H1 (cell line): ENCODE measurements around the gene MARCOL. TPM values are rescaled to one million over a fixed set of nuclear protein-coding genes. Genes with fewer than 3 reads are reported as not detected.

Experiments used
- CTCF ChIA-PET: fragments of 300-600 bp; sonication (Branson Sonifier 250); formaldehyde crosslinking; loops from one replicate; lab custom pipeline; 2021; ENCODE audit not compliant: partially characterized antibody; lab: Charles Lee
- POLR2A ChIA-PET: fragments of 300-600 bp; sonication (Branson Sonifier 250); formaldehyde crosslinking; loops from one replicate; lab custom pipeline; 2021; ENCODE audit warnings: inconsistent platforms; ENCODE audit not compliant: partially characterized antibody; lab: Charles Lee
- DNase-seq, 2 experiments: peaks; one replicate each; pipeline versions ENCODE4 v3.0.0 to v3.0.0-alpha.2; 2010 to 2022; ENCODE audit warnings: low spot score in 2 of 2, low read depth in 1 of 2, mixed read lengths in 1 of 2
- FAIRE-seq: peaks from 2 replicates; lab custom pipeline; 2011; peaks lifted over from hg19 to GRCh38; lab: Jason Lieb, UNC
- H2AFZ ChIP-seq: 2 replicates; pipeline ENCODE4 v1.8.1; 2012; ENCODE audit warnings: low read length, inconsistent platforms
- H2AK5ac ChIP-seq: 2 replicates; pipeline ENCODE4 v1.6.1; 2013; ENCODE audit warnings: low read depth, low read length
- H2BK120ac ChIP-seq: replicated peaks from 2 replicates; pipeline ENCODE3; 2013; ENCODE audit warnings: low read depth, low read length, inconsistent platforms
- H2BK12ac ChIP-seq: 2 replicates; pipeline ENCODE4 v1.6.1; 2013; ENCODE audit warnings: low read depth, low read length
- H2BK15ac ChIP-seq: 2 replicates; pipeline ENCODE4 v1.6.1; 2013; ENCODE audit warnings: low read length
- H2BK20ac ChIP-seq: 2 replicates; pipeline ENCODE4 v1.6.1; 2013; ENCODE audit warnings: low read length
- H2BK5ac ChIP-seq: 2 replicates; pipeline ENCODE4 v1.6.1; 2013; ENCODE audit warnings: low read depth, low read length
- H3K14ac ChIP-seq: 2 replicates; pipeline ENCODE4 v1.6.1; 2013; ENCODE audit warnings: inconsistent platforms; ENCODE audit not compliant: insufficient read length
- H3K18ac ChIP-seq: 2 replicates; pipeline ENCODE4 v1.6.1; 2013; ENCODE audit warnings: low read length; ENCODE audit errors: extremely low read depth
- H3K23ac ChIP-seq: 2 replicates; pipeline ENCODE4 v1.6.1; 2013; ENCODE audit warnings: inconsistent platforms; ENCODE audit not compliant: insufficient read length
- H3K23me2 ChIP-seq: 2 replicates; pipeline ENCODE4 v1.6.1; 2013; ENCODE audit warnings: low read depth, low read length
- H3K27ac ChIP-seq: 2 replicates; pipeline ENCODE4 v1.6.1; 2011; ENCODE audit warnings: low read depth, low read length, inconsistent platforms
- H3K27me3 ChIP-seq, 4 experiments: replicated peaks in 1 of 4; 1 replicate in 1 of 4; 2 replicates in 3 of 4; pipeline versions ENCODE4 v1.6.1 to v1.8.1; 2011 to 2013; ENCODE audit warnings: low read length in 3 of 4, mild to moderate bottlenecking in 3 of 4, inconsistent platforms in 2 of 4, mixed read lengths in 2 of 4, moderate library complexity in 1 of 4; ENCODE audit not compliant: control insufficient read depth in 3 of 4, insufficient read depth in 3 of 4; ENCODE audit errors: extremely low read depth in 1 of 4
- H3K36me3 ChIP-seq, 4 experiments: 2 replicates each; pipeline versions ENCODE4 v1.6.1 to v1.8.1; 2011 to 2013; ENCODE audit warnings: mild to moderate bottlenecking in 4 of 4, low read length in 3 of 4, moderate library complexity in 2 of 4, control low read depth in 1 of 4, inconsistent platforms in 1 of 4; ENCODE audit not compliant: insufficient read depth in 4 of 4, control insufficient read depth in 2 of 4
- H3K4ac ChIP-seq: replicated peaks from 2 replicates; pipeline ENCODE3; 2013; ENCODE audit warnings: low read length, low read depth, mixed read lengths, inconsistent platforms; ENCODE audit not compliant: insufficient read length
- H3K4me1 ChIP-seq, 4 experiments: replicated peaks in 1 of 4; 1 replicate in 1 of 4; 2 replicates in 3 of 4; pipeline versions ENCODE4 v1.6.1 to v1.8.1; 2011 to 2013; ENCODE audit warnings: low read length in 3 of 4, inconsistent platforms in 2 of 4, mixed read lengths in 1 of 4; ENCODE audit not compliant: insufficient read depth in 4 of 4, control insufficient read depth in 3 of 4
- H3K4me2 ChIP-seq, 2 experiments: 2 replicates each; pipeline versions ENCODE4 v1.6.1 to v1.8.1; 2011 to 2013; ENCODE audit warnings: low read depth in 2 of 2, low read length in 2 of 2, control low read depth in 1 of 2, inconsistent platforms in 1 of 2, mild to moderate bottlenecking in 1 of 2; ENCODE audit not compliant: insufficient read depth in 1 of 2
- H3K4me3 ChIP-seq, 4 experiments: fragments of 200-600, 300-600 bp in 1 of 4; sonication (generic), shearing (Covaris generic), sonication (Bioruptor Twin) in 1 of 4; 2 replicates each; pipeline versions ENCODE4 v1.5.1 to v1.8.1; 2011 to 2016; ENCODE audit warnings: low read length in 4 of 4, low read depth in 3 of 4, control low read depth in 2 of 4, inconsistent platforms in 2 of 4, mild to moderate bottlenecking in 2 of 4, mixed read lengths in 1 of 4, moderate library complexity in 1 of 4; ENCODE audit not compliant: insufficient read depth in 2 of 4; ENCODE audit errors: extremely low read depth in 1 of 4
- H3K56ac ChIP-seq: replicated peaks from 2 replicates; pipeline ENCODE3; 2013; ENCODE audit warnings: low read depth, mild to moderate bottlenecking, mixed read lengths, low read length, inconsistent platforms; ENCODE audit not compliant: insufficient read length
- H3K79me1 ChIP-seq: 2 replicates; pipeline ENCODE4 v1.6.1; 2013; ENCODE audit warnings: low read depth, low read length, control low read depth
- H3K79me2 ChIP-seq, 2 experiments: 2 replicates each; pipeline versions ENCODE4 v1.6.1 to v1.8.1; 2012 to 2013; ENCODE audit warnings: low read length in 2 of 2, mild to moderate bottlenecking in 2 of 2, inconsistent platforms in 1 of 2; ENCODE audit not compliant: insufficient read depth in 2 of 2, control insufficient read depth in 1 of 2
- H3K9ac ChIP-seq, 4 experiments: replicated peaks in 1 of 4; 1 replicate in 1 of 4; 2 replicates in 3 of 4; pipeline versions ENCODE4 v1.6.1 to v1.8.1; 2011 to 2013; ENCODE audit warnings: low read depth in 3 of 4, low read length in 3 of 4, control low read depth in 2 of 4, mild to moderate bottlenecking in 2 of 4, moderate library complexity in 2 of 4, inconsistent platforms in 1 of 4; ENCODE audit errors: extremely low read depth in 1 of 4
- H3K9me3 ChIP-seq, 2 experiments: 2 replicates each; pipeline versions ENCODE4 v1.6.1 to v1.8.1; 2012 to 2013; ENCODE audit warnings: mild to moderate bottlenecking in 2 of 2, moderate library complexity in 2 of 2, control low read depth in 1 of 2, inconsistent platforms in 1 of 2, low read depth in 1 of 2, low read length in 1 of 2, mixed read lengths in 1 of 2; ENCODE audit not compliant: insufficient read depth in 2 of 2
- H4K20me1 ChIP-seq, 2 experiments: replicated peaks in 1 of 2; 2 replicates each; pipeline versions ENCODE3 to v1.8.1; 2011 to 2013; ENCODE audit warnings: inconsistent platforms in 2 of 2, low read length in 2 of 2, mild to moderate bottlenecking in 1 of 2; ENCODE audit not compliant: insufficient read depth in 2 of 2, control insufficient read depth in 1 of 2
- H4K5ac ChIP-seq: 2 replicates; pipeline ENCODE4 v1.6.1; 2013; ENCODE audit warnings: low read length, low read depth, mixed read lengths, inconsistent platforms; ENCODE audit not compliant: insufficient read length
- H4K8ac ChIP-seq: 2 replicates; pipeline ENCODE4 v1.8.0; 2013; ENCODE audit warnings: mild to moderate bottlenecking, moderate library complexity, low read length, inconsistent platforms; ENCODE audit not compliant: insufficient read depth; ENCODE audit errors: extremely low read depth
- H4K91ac ChIP-seq: replicated peaks from 2 replicates; pipeline ENCODE3; 2013; ENCODE audit warnings: low read length, mixed read lengths, inconsistent platforms; ENCODE audit not compliant: insufficient read length
- ASH2L ChIP-seq: fragments of 200-600, 300-600 bp; sonication (generic); IDR thresholded peaks from one replicate; pipeline ENCODE4 v1.7.1; 2017; ENCODE audit warnings: low read length
- KDM5A ChIP-seq: fragments of 200-600 bp; IDR thresholded peaks from 2 replicates; pipeline ENCODE4 v1.7.1; 2012; ENCODE audit warnings: mild to moderate bottlenecking, low read length, inconsistent platforms, mixed read lengths
- MAFK ChIP-seq: IDR thresholded peaks from 2 replicates; pipeline ENCODE4 v1.6.1; 2012; ENCODE audit warnings: low read depth, mild to moderate bottlenecking, improper control_type of control experiment, low read length
- POLR2AphosphoS5 ChIP-seq: IDR thresholded peaks from 2 replicates; pipeline ENCODE4 v1.6.1; 2011; ENCODE audit warnings: low read depth, low read length
- WGBS, 2 experiments: shearing (Covaris generic) in 1 of 2; methylation state at CpG; one replicate each; pipeline versions ENCODE4 v1.1.6 to v1.1.7; 2013 to 2015; ENCODE audit warnings: low lambda C conversion rate in 2 of 2, mixed read lengths in 2 of 2, inconsistent platforms in 1 of 2, low coverage in 1 of 2, missing lambda C conversion rate in 1 of 2; ENCODE audit not compliant: insufficient replicate concordance in 2 of 2, insufficient coverage in 1 of 2, insufficient read length in 1 of 2; ENCODE audit errors: extremely low coverage in 1 of 2, missing lambda C conversion rate in 1 of 2; 5-methylcytosine and 5-hydroxymethylcytosine counted together
- polyA plus RNA-seq, 7 experiments: library from polyadenylated mRNA; depleted of rRNA in 3 of 7; stranded (reverse) in 5 of 7; unstranded in 2 of 7; fragments of >200 nt in 5 of 7; fragments of 200-250 nt in 2 of 7; gene quantifications; 1 replicate in 5 of 7; 2 replicates in 1 of 7; 4 replicates in 1 of 7; pipeline versions ENCODE4 v1.2.1 to v1.2.3, GENCODE V29; 2011 to 2013; ENCODE audit warnings: missing spikeins in 2 of 7, mixed read lengths in 2 of 7
- total RNA-seq: library from RNA; stranded (reverse); fragmentation: NEBNext Ultra II Directional; extraction: Animal tissue kit (Norgen Biotek cat#: 25700); gene quantifications from 2 replicates; pipeline ENCODE4 v1.2.1, GENCODE V29; 2021
- TF ChIP-seq, protein P1 (sequence below), 3 experiments: IDR thresholded peaks; 1 replicate in 2 of 3; 2 replicates in 1 of 3; pipeline versions ENCODE4 v1.5.1 to v1.6.1; 2011; ENCODE audit warnings: low read length in 3 of 3, mild to moderate bottlenecking in 3 of 3, inconsistent platforms in 2 of 3, low read depth in 1 of 3, moderate library complexity in 1 of 3; ENCODE audit not compliant: insufficient read depth in 1 of 3; ENCODE audit errors: control extremely low read depth in 1 of 3

Gene MARCOL
- total and polyA plus RNA-seq, 2 of the 8 experiments (the other 6 are each of a cell fraction or from before 2014, with no cell fraction given): not detected

DNA sequence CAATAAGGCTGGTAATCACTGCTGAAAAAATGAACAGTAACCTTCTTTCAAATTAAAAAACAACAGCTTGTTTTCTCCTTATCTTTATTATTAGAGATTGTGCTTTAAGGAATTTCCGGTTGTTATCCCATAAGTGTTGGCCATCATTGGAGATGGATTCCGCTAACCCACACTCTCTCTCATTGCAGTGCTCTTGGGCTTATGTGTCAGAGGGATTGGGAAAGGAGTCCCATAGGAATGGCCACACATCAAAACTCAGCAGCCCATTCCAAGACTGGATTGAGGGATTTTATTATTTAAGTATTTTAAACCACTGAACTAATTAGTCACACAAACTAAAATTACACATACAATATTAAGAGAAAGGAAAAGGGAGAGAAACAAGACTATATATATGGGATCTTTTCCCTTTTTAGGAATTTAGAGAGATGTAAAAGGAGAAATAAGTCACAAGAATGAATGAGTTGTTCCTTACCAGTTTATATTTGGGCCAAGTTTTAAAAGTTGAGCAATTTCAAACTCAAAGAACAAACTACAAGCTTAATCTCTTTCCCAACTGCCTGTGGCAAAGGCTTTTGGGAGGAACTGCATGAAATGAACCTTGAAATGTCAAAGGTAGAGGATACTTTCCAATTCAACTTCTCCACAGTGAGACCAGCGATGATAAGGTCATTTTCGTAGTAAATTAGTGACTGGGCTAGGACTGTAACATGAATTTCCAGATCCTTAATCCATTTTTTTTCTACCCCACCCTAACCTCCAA lies 33.1 kb upstream of the MARCOL start:
- no peak overlapping the region for H3K9ac ChIP-seq
- WGBS, 2 experiments: 91% methylated on average over 4 of the region's 4 CpGs; no CpG with 5 or more reads in 1 of the 2 experiments
- no peaks in the 10 kb centered on the region for H3K79me1 ChIP-seq
- no peak overlapping the region for H3K18ac ChIP-seq
- H2BK12ac ChIP-seq: no peak overlapping the region
- no peak overlapping the region for H2BK120ac ChIP-seq
- DNase-seq (no peak), FAIRE-seq (no peak)
- H3K4me3 ChIP-seq: no peak overlapping the region
- no peaks in the 10 kb centered on the region for H3K79me2 ChIP-seq
- no peak overlapping the region for H4K5ac ChIP-seq
- no peaks in the 10 kb centered on the region for H3K4me1 ChIP-seq
- H3K4me2 ChIP-seq: no peak overlapping the region
- H3K56ac ChIP-seq: no peak overlapping the region
- no peak overlapping the region for H2AFZ ChIP-seq
- no peak overlapping the region for H3K4ac ChIP-seq
- CTCF ChIA-PET: interaction anchor here (0.6 kb wide), 1 partner anchor 1560 kb away, joined by 7 read pairs; no protein-coding TSS in a partner anchor
- H2BK15ac ChIP-seq: no peak overlapping the region
- no peaks in the 10 kb centered on the region for H3K23me2 ChIP-seq
- POLR2A ChIA-PET: no interaction called here
- H3K9me3 ChIP-seq: no peaks in the 10 kb centered on the region
- no peak overlapping the region for H3K23ac ChIP-seq
- H4K20me1 ChIP-seq: no peaks in the 10 kb centered on the region
- no peak overlapping the region for H3K14ac ChIP-seq
- no peak overlapping the region for H3K27ac ChIP-seq
- no peaks in the 10 kb centered on the region for H3K27me3 ChIP-seq
- H2BK20ac ChIP-seq: no peak overlapping the region
- H4K91ac ChIP-seq: no peak overlapping the region
- H3K36me3 ChIP-seq: no peaks in the 10 kb centered on the region
- no peak overlapping the region for H2AK5ac ChIP-seq
- H2BK5ac ChIP-seq: no peak overlapping the region
- no peak overlapping the region for H4K8ac ChIP-seq
- no peak for TF ChIP-seq KDM5A
- TF ChIP-seq, protein P1, sequence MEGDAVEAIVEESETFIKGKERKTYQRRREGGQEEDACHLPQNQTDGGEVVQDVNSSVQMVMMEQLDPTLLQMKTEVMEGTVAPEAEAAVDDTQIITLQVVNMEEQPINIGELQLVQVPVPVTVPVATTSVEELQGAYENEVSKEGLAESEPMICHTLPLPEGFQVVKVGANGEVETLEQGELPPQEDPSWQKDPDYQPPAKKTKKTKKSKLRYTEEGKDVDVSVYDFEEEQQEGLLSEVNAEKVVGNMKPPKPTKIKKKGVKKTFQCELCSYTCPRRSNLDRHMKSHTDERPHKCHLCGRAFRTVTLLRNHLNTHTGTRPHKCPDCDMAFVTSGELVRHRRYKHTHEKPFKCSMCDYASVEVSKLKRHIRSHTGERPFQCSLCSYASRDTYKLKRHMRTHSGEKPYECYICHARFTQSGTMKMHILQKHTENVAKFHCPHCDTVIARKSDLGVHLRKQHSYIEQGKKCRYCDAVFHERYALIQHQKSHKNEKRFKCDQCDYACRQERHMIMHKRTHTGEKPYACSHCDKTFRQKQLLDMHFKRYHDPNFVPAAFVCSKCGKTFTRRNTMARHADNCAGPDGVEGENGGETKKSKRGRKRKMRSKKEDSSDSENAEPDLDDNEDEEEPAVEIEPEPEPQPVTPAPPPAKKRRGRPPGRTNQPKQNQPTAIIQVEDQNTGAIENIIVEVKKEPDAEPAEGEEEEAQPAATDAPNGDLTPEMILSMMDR (IDR thresholded peaks at IDR 0.05; ENCODE audit: control extremely low read depth in 1 of 3, insufficient read depth in 1 of 3, low read depth in 1 of 3, low read length in 3 of 3): no peak
- no peak for TF ChIP-seq POLR2AphosphoS5
- no peak for TF ChIP-seq ASH2L
- TF ChIP-seq MAFK: no peak
